Measurements from ENCODE around the gene TLCD5. TPM values are rescaled to one million over a fixed set of nuclear protein-coding genes. Genes with fewer than 3 reads are reported as not detected.

The TLCD5 gene
- total RNA-seq, 2 donors from 2014 or later = 3.0 to 3.1 TPM

- intact Hi-C loops (cut with DNase I) = no loop called here
- Histone ChIP-seq H3K27ac (no peak overlapping the region), H3K4me1 (peaks cover 23% of the 10 kb centered on the region), H3K9me3 (no peaks in the 10 kb centered on the region), H3K36me3 (replicated peaks in 1 of 2; ENCODE audit: insufficient read depth in 1 of 2, low read depth in 2 of 2) (no peaks in the 10 kb centered on the region), H3K27me3 (no peaks in the 10 kb centered on the region), H3K4me3 (no peak overlapping the region)
- no peak for TF ChIP-seq POLR2A (IDR thresholded peaks at IDR 0.05)
- no peak for TF ChIP-seq CTCF (IDR thresholded peaks at IDR 0.05)
- WGBS, 2 donors = 69 to 73% methylated on average over 12 of the region's 12 CpGs
- DNase-seq (no peak), ATAC-seq (no peak)
Observed at GRCh38 chr11:120305286-120305685, 19.8 kb upstream of the TLCD5 start.

- no peaks in the 10 kb centered on the region for H3K27me3 ChIP-seq
- 70 to 72% methylated on average over 10 to 11 of the region's 11 CpGs for WGBS, 2 donors
- H3K4me1 ChIP-seq = peaks cover 13% of the 10 kb centered on the region
- no peaks in the 10 kb centered on the region for H3K9me3 ChIP-seq
- no peak overlapping the region for H3K27ac ChIP-seq
- intact Hi-C loops (cut with DNase I) = no loop called here
- H3K4me3 ChIP-seq = no peak overlapping the region
- no peaks in the 10 kb centered on the region for H3K36me3 ChIP-seq (replicated peaks in 1 of 2; ENCODE audit: insufficient read depth in 1 of 2, low read depth in 2 of 2)
- TF ChIP-seq POLR2A (IDR thresholded peaks at IDR 0.05) = no peak
- TF ChIP-seq CTCF (IDR thresholded peaks at IDR 0.05) = no peak
- ATAC-seq (no peak), DNase-seq (no peak)
Observed at GRCh38 chr11:120306519-120307242, 18.4 kb upstream of the TLCD5 start.

GRCh38 chr11:120307476-120307875 is 17.6 kb upstream of the TLCD5 start:
- DNase-seq (no peak), ATAC-seq (no peak)
- no peaks in the 10 kb centered on the region for H3K27me3 ChIP-seq
- H3K27ac ChIP-seq = no peak overlapping the region
- H3K36me3 ChIP-seq (replicated peaks in 1 of 2; ENCODE audit: insufficient read depth in 1 of 2, low read depth in 2 of 2) = no peaks in the 10 kb centered on the region
- no peaks in the 10 kb centered on the region for H3K9me3 ChIP-seq
- 77 to 85% methylated on average over 7 to 11 of the region's 11 CpGs for whole genome bisulfite sequencing, 2 donors
- no peak overlapping the region for H3K4me3 ChIP-seq
- intact Hi-C loops (cut with DNase I) = no loop called here
- TF ChIP-seq POLR2A (IDR thresholded peaks at IDR 0.05) (no peak), CTCF (IDR thresholded peaks at IDR 0.05) (no peak)
- H3K4me1 ChIP-seq = peaks cover 5% of the 10 kb centered on the region

- H3K27me3 ChIP-seq = no peaks in the 10 kb centered on the region
- WGBS, 2 donors = 68 to 76% methylated on average over 7 of the region's 7 CpGs
- TF ChIP-seq POLR2A (IDR thresholded peaks at IDR 0.05) (no peak), CTCF (IDR thresholded peaks at IDR 0.05) (no peak)
- H3K4me1 ChIP-seq = no peaks in the 10 kb centered on the region
- DNase-seq = no peak
- H3K36me3 ChIP-seq (replicated peaks in 1 of 2; ENCODE audit: insufficient read depth in 1 of 2, low read depth in 2 of 2) = no peaks in the 10 kb centered on the region
- no peak overlapping the region for H3K27ac ChIP-seq
- H3K9me3 ChIP-seq = no peaks in the 10 kb centered on the region
- no peak overlapping the region for H3K4me3 ChIP-seq
- no peak for ATAC-seq
- intact Hi-C loops (cut with DNase I) = no loop called here
Observed at GRCh38 chr11:120308081-120308480, 17.0 kb upstream of the TLCD5 start.

- WGBS, 2 donors = 29 to 45% methylated on average over 3 of the region's 3 CpGs
- H3K4me3 ChIP-seq = no peak overlapping the region
- H3K36me3 ChIP-seq (replicated peaks in 1 of 2; ENCODE audit: insufficient read depth in 1 of 2, low read depth in 2 of 2) = no peaks in the 10 kb centered on the region
- H3K4me1 ChIP-seq = no peaks in the 10 kb centered on the region
- peak; percentile 24 for ATAC-seq
- H3K27ac ChIP-seq = no peak overlapping the region
- intact Hi-C loops (cut with DNase I) = no loop called here
- TF ChIP-seq POLR2A (IDR thresholded peaks at IDR 0.05) (no peak), CTCF (IDR thresholded peaks at IDR 0.05) (no peak)
- H3K27me3 ChIP-seq = no peaks in the 10 kb centered on the region
- H3K9me3 ChIP-seq = no peaks in the 10 kb centered on the region
- no peak for DNase-seq
Observed at GRCh38 chr11:120310870-120311269, 14.2 kb upstream of the TLCD5 start.
